ENCODE data around the gene DLL1.

The DLL1 gene

DNA sequence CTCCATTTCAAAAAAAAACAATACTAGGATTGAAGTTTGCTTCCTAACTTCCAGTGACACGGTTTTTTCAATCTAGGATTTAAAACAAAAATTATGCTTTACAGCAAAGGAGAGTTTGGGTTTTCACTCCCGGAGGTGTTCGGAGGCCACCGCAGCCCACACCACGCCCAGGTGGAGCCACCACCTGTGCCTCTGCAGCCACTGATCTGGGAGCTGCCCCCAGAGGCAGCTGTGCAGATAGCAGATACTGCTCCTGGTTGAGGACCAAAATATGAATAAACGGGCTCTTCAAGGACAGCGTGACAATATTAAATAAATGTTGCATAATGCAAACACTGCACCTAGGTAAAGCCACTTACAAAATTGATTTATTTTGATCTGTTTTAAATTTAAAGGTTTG lies 30.2 kb downstream of the DLL1 start:
- Histone ChIP-seq H3K4me3 (no peak overlapping the region), H3K27ac (no peak overlapping the region)
- no peak for TF ChIP-seq CTCF (IDR thresholded peaks at IDR 0.05)
- DNase-seq (ENCODE audit: low spot score): no peak

DNA sequence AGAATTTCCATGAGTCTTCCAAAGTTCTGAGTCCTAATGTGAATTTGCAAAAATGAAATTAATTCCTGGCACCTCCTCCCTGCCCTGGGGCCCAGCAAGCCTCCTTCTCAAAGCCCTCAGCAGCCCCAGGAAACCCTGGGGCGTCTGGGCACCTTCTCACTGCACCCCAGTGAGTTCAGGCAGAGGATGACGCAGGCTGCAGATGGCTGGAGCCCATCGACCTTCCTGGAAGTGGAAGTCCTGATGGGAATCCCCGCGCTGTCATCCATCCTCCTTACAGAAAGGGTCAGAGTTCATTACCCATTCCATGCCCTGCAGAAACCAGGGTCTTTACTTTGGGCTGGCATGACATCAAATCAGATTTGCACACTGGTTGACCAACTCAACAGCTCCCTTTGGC lies 31.6 kb downstream of the DLL1 start:
- no peak overlapping the region for H3K27ac ChIP-seq
- no peak for DNase-seq (ENCODE audit: low spot score)
- H3K4me3 ChIP-seq: no peak overlapping the region
- TF ChIP-seq CTCF (IDR thresholded peaks at IDR 0.05): no peak

GRCh38 chr6:170258407-170258806 lies 32.5 kb downstream of the DLL1 start:
- H3K4me3 ChIP-seq: no peak overlapping the region
- no peak for TF ChIP-seq CTCF (IDR thresholded peaks at IDR 0.05)
- DNase-seq (ENCODE audit: low spot score): no peak
- H3K27ac ChIP-seq: no peak overlapping the region

DNA sequence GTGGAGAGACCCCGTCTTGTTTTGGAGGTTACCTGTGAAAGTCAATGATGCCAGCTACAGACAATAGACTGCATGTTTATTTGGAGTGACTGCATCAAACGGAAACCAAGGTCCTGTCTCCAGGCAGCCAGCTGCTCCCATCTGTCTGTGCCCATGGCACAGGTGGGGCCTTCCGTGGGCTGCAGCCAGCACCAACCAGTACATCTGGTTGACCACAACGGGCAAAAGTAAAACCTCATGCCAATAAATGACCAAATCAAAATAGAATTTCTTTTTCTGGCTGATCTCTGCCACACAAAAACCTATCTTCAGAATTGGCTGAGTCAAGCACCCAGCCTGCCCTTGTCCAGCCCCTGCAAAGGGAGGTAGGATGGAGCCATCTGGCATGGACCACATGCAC lies 33.5 kb downstream of the DLL1 start:
- no peak overlapping the region for H3K27ac ChIP-seq
- no peak overlapping the region for H3K4me3 ChIP-seq
- DNase-seq (ENCODE audit: low spot score): no peak
- TF ChIP-seq CTCF (IDR thresholded peaks at IDR 0.05): no peak

- TF ChIP-seq CTCF (IDR thresholded peaks at IDR 0.05): no peak
- no peak overlapping the region for H3K27ac ChIP-seq
- DNase-seq (ENCODE audit: low spot score): no peak
- no peak overlapping the region for H3K4me3 ChIP-seq
Measured at GRCh38 chr6:170256641-170257040, 34.2 kb downstream of the DLL1 start.

- Histone ChIP-seq H3K4me3 (no peak overlapping the region), H3K27ac (no peak overlapping the region)
- TF ChIP-seq CTCF (IDR thresholded peaks at IDR 0.05): no peak
- no peak for DNase-seq (ENCODE audit: low spot score)
Measured at GRCh38 chr6:170255426-170256125, 35.3 kb downstream of the DLL1 start.

All from coronary artery (tissue), 2 donors.